BLaER1 treated with 17β-estradiol and CSF1 and Interleukin-3, amounts not matched to agents 10 nM and 100 nM (cell line): ENCODE results near the gene PRDM5.

ENCODE experiments used
- H3K27ac ChIP-seq, 11 experiments: shearing (Covaris generic); formaldehyde crosslinking; 2 replicates each; pipeline ENCODE4 v1.8.1; 2022
- H3K27me3 ChIP-seq, 11 experiments: shearing (Covaris generic); formaldehyde crosslinking; 2 replicates each; pipeline ENCODE4 v1.8.1; 2022
- H3K36me3 ChIP-seq, 11 experiments: shearing (Covaris generic); formaldehyde crosslinking; 2 replicates each; pipeline ENCODE4 v1.8.1; 2022
- H3K4me1 ChIP-seq, 10 experiments: shearing (Covaris generic); formaldehyde crosslinking; 2 replicates each; pipeline ENCODE4 v1.8.1; 2022
- H3K4me2 ChIP-seq, 11 experiments: shearing (Covaris generic); formaldehyde crosslinking; 2 replicates each; pipeline ENCODE4 v1.8.1; 2022
- H3K4me3 ChIP-seq, 10 experiments: shearing (Covaris generic); formaldehyde crosslinking; 2 replicates each; pipeline ENCODE4 v1.8.1; 2022
- H3K9ac ChIP-seq, 11 experiments: shearing (Covaris generic); formaldehyde crosslinking; 2 replicates each; pipeline ENCODE4 v1.8.1; 2022
- H3K9me3 ChIP-seq, 11 experiments: shearing (Covaris generic); formaldehyde crosslinking; replicated peaks in 1 of 11; 2 replicates each; pipeline ENCODE4 v1.8.1; 2022
- H4K20me1 ChIP-seq, 11 experiments: shearing (Covaris generic); formaldehyde crosslinking; 2 replicates each; pipeline ENCODE4 v1.8.1; 2022
- Cebpa-rat ChIP-seq, 11 experiments: shearing (Covaris generic); IDR thresholded peaks; 2 replicates each; pipeline ENCODE4 v1.8.1; 2022

Gene PRDM5

DNA sequence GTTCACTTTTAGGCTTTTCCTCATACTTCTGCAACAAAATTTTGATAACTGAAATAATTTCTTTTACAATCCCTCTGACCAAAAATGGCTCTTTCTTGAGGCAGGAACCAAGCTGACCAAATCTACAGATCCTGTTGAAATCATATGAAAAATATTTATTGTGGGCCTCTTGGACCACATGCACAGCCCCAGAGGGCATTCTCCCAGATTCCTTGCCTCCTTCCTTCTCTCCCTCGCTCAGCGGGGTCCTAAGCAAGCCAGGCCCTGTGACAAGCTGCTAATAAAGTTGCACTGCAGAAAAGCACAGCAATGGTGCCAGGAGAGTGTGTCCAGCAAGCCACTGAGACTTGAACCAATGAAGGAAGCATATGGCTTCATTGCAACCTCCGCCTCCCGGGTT is 40.7 kb downstream of the PRDM5 start:
- no peaks in the 10 kb centered on the region for H3K27me3 ChIP-seq
- no peaks in the 10 kb centered on the region for H3K4me1 ChIP-seq
- 0 out of 22 replicates have a peak, but pooled peaks cover 0 to 6% (median 0%) of the 10 kb centered on the region in 11 experiments for H3K9me3 ChIP-seq
- H4K20me1 ChIP-seq = no peaks in the 10 kb centered on the region
- no peaks in the 10 kb centered on the region for H3K36me3 ChIP-seq
- no peak for TF ChIP-seq Cebpa-rat (IDR thresholded peaks at IDR 0.05)
- no peak overlapping the region for H3K9ac ChIP-seq
- no peak overlapping the region for H3K4me3 ChIP-seq
- no peak overlapping the region for H3K27ac ChIP-seq
- H3K4me2 ChIP-seq = no peak overlapping the region

DNA sequence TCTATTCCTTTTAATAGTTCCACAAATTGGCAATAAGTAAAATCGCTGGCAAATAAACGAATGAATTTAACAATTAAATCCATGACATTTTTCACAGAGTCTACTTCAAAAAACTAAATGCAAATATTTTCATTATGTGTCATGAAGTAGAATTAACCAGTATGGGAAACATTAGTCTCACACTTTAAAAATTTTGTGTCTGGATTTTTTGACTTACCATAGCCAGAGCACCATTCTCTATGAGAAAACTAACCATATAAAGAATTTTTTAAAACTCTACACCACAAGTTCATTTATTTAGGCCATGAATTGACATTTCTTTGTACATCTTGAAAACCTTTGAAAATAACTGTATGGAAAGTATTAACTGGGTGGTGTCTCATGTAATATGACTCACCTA is 41.2 kb downstream of the PRDM5 start:
- no peaks in the 10 kb centered on the region for H3K36me3 ChIP-seq
- no peak overlapping the region for H3K9ac ChIP-seq
- no peak overlapping the region for H3K4me2 ChIP-seq
- no peak overlapping the region for H3K27ac ChIP-seq
- 0 out of 22 replicates have a peak, but pooled peaks cover 0 to 6% (median 0%) of the 10 kb centered on the region in 11 experiments for H3K9me3 ChIP-seq
- no peak overlapping the region for H3K4me3 ChIP-seq
- no peaks in the 10 kb centered on the region for H3K27me3 ChIP-seq
- TF ChIP-seq Cebpa-rat (IDR thresholded peaks at IDR 0.05) = no peak
- no peaks in the 10 kb centered on the region for H4K20me1 ChIP-seq
- no peaks in the 10 kb centered on the region for H3K4me1 ChIP-seq

DNA sequence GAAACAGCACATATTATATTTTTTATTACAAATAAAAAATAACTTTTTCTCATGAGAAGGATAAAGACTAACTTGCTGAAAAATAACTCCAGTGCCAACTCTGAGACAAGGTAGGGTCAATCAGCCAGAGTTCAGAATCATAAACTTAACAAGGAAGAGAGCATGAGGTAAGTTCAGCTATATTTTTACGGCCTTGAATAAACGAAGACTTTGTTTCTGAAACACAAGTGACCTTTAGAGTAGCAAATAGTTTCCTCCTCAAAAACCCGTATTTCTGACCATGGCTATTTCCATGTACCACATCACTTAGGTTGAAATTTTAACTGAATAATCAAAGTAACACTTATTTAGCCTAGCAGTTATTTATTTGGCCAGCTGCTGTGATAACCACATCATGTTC is 45.5 kb downstream of the PRDM5 start:
- H3K9me3 ChIP-seq = 0 out of 22 replicates have a peak, but pooled peaks cover 0 to 6% (median 0%) of the 10 kb centered on the region in 11 experiments
- H4K20me1 ChIP-seq = no peaks in the 10 kb centered on the region
- no peak overlapping the region for H3K27ac ChIP-seq
- H3K9ac ChIP-seq = no peak overlapping the region
- H3K36me3 ChIP-seq = no peaks in the 10 kb centered on the region
- no peak for TF ChIP-seq Cebpa-rat (IDR thresholded peaks at IDR 0.05)
- H3K4me3 ChIP-seq = no peak overlapping the region
- no peak overlapping the region for H3K4me2 ChIP-seq
- no peaks in the 10 kb centered on the region for H3K4me1 ChIP-seq
- H3K27me3 ChIP-seq = no peaks in the 10 kb centered on the region

DNA sequence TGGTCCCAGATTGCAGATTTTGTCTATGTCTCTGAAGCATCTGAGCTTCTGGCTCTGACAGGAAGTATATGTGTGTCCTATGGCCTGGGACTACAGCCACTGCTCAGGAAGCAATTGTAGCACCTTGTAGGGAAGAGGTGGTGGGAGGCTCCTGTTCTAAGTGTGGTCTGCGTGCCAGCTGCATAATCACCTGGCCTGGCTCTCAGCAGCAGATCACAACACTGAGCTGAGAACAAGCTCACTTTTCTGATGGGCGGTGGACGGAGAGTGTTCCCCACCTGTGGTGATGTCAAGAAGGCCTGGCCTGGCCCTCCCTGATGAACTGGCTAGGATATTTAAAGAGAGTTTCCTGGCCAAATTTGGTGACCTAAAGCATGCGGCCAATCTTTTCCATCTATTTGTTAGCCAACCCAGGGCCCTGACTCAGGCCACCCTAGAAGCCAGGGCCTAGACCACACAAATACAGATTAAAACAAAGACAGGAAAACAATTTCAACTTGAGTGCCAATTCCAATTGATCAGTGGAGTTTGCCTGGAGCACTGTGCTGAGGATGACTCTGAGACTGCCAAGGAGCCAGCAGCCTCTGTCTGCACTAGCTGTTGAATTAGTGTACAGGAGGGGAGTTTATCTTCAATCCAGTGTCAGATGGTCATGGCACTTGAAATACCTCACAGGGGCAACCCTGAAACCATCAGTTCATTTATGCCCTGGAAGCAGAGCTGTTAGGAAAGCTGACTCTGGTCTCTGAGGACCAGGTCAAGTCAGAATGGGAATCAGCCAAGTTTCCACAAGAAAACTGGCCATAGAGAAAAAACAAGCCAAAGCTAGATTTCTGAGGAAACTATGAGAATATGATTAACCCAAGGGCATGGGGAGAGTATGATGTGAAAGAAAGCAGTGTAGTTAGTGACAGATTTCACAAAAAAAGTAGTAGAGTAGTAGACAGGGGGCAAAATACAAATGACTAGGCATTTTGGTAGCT is 47.4 kb downstream of the PRDM5 start:
- H3K27me3 ChIP-seq = no peaks in the 10 kb centered on the region
- H3K9ac ChIP-seq = no peak overlapping the region
- no peaks in the 10 kb centered on the region for H3K36me3 ChIP-seq
- no peak for TF ChIP-seq Cebpa-rat (IDR thresholded peaks at IDR 0.05)
- no peak overlapping the region for H3K27ac ChIP-seq
- H3K4me1 ChIP-seq = no peaks in the 10 kb centered on the region
- 0 out of 22 replicates have a peak, but pooled peaks cover 0 to 6% (median 0%) of the 10 kb centered on the region in 11 experiments for H3K9me3 ChIP-seq
- H3K4me3 ChIP-seq = no peak overlapping the region
- no peak overlapping the region for H3K4me2 ChIP-seq
- H4K20me1 ChIP-seq = no peaks in the 10 kb centered on the region

DNA sequence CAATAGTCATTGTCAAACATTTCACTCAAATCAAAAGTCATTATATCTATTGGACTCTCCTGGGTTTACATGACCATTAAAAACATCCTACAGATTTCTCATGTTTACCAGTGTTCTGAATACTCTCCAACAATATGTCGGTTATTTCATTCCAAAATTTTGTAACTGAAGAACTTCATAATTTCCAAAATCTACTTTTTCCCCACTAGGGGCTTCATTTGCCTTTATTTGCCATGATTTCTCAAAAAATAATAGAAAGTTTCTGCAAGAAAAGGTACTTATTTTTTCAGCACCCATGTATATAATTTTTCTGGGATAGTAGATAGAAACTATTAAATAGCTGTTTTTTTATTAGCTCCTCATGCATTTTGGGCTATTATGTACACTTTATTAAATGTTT is 49.0 kb downstream of the PRDM5 start:
- H3K9me3 ChIP-seq = no peaks in the 10 kb centered on the region
- no peak overlapping the region for H3K9ac ChIP-seq
- H3K4me2 ChIP-seq = no peak overlapping the region
- H3K4me3 ChIP-seq = no peak overlapping the region
- no peaks in the 10 kb centered on the region for H3K36me3 ChIP-seq
- no peaks in the 10 kb centered on the region for H3K27me3 ChIP-seq
- no peaks in the 10 kb centered on the region for H4K20me1 ChIP-seq
- no peak overlapping the region for H3K27ac ChIP-seq
- TF ChIP-seq Cebpa-rat (IDR thresholded peaks at IDR 0.05) = no peak
- H3K4me1 ChIP-seq = no peaks in the 10 kb centered on the region

DNA sequence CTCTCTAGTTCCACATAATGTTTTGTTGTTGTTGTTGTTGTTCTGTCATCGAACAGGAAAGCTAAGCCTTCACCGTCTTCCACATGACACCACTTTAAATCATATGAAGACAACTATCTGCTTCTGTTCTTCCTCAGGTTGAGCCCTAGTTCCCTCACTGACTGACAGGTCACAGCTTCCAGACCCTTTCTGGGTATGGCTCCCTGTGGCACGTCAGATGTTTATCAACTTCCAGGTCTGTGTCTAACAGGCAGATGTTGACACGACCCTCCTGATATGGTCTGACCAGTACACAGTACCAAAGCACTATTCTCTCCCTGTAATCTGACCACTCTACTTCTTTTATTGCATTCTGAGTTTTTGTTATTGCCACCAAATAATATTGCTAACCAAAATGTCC is 51.4 kb downstream of the PRDM5 start:
- TF ChIP-seq Cebpa-rat (IDR thresholded peaks at IDR 0.05) = no peak
- no peaks in the 10 kb centered on the region for H3K27me3 ChIP-seq
- H3K4me1 ChIP-seq = no peaks in the 10 kb centered on the region
- no peak overlapping the region for H3K9ac ChIP-seq
- H3K9me3 ChIP-seq = no peaks in the 10 kb centered on the region
- no peak overlapping the region for H3K4me3 ChIP-seq
- no peak overlapping the region for H3K27ac ChIP-seq
- no peaks in the 10 kb centered on the region for H3K36me3 ChIP-seq
- no peak overlapping the region for H3K4me2 ChIP-seq
- H4K20me1 ChIP-seq = no peaks in the 10 kb centered on the region

DNA sequence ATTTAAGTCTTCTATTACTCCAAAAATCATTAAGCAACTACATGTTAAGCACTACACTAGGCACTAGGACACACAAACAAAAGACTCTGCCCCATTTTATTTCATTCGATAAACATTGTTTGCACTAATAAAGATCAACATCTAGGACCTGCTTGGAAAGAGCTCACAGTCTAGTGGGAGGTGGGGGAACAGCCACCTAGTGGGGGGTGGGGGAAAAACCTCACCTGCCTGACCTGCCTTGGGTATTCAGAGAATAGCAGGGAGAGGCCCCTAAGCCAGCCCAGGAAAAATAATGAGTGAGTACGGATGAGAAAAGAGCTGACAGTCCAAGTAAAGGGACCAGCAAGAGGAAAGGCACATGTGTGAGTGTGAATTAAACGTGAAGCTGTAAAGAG is 52.2 kb downstream of the PRDM5 start:
- Histone ChIP-seq H3K9me3 (no peaks in the 10 kb centered on the region), H4K20me1 (no peaks in the 10 kb centered on the region), H3K9ac (no peak overlapping the region), H3K27me3 (no peaks in the 10 kb centered on the region), H3K4me2 (no peak overlapping the region), H3K36me3 (no peaks in the 10 kb centered on the region), H3K4me1 (no peaks in the 10 kb centered on the region), H3K27ac (no peak overlapping the region), H3K4me3 (no peak overlapping the region)
- TF ChIP-seq Cebpa-rat (IDR thresholded peaks at IDR 0.05) = no peak

DNA sequence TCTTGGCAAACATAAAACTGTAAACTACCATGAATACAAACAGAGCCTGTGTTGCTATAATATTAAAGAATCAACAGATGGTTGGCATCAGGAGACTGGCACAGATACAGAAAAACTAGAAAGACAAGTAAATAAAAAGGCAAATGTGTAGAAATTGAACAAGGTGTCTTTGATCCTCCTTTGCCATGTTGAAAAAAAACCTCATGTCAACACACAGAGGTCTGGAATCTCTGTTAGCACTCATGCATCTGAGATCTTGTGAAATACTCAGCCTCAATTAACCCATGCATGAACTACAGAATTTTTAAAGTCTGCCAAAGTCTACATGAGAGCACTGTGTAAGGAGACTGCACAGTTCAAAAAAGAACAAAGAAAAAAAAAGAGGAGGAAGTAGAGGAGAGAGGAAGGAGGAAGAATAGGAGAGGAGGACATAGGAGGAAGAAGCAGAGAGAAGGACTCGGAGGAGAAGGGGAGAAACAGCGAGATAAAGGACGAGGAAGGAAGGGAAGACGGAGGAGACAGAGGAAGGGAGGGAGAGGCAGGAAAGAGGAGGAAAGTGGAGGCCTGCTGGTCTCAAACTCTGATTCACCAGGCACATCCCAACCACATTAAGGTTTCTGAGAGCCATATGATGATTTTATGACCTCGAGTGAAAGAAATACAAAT is 52.8 kb downstream of the PRDM5 start:
- TF ChIP-seq Cebpa-rat (IDR thresholded peaks at IDR 0.05) = no peak
- Histone ChIP-seq H3K36me3 (no peaks in the 10 kb centered on the region), H3K4me2 (no peak overlapping the region), H3K9ac (no peak overlapping the region), H3K9me3 (no peaks in the 10 kb centered on the region), H3K27ac (no peak overlapping the region), H3K4me3 (no peak overlapping the region), H3K27me3 (no peaks in the 10 kb centered on the region), H4K20me1 (no peaks in the 10 kb centered on the region), H3K4me1 (no peaks in the 10 kb centered on the region)

DNA sequence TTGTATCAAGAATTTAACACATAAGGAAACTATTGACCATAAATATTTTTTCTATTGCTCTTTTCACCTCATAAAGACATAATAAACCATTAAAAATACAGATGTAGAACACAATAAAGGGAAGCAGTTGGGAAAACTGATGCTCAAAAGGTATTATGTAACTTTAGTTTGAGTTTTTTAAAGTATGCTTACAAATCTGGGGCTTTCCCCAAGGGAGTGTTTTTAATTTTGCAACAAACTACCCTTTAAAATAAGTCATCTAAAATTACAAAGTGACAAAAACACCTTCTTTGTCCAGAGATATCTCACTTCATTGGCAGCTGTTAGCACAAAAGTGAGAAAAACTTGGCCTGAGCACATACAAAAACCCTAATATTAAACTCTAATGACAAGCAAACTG is 55.0 kb downstream of the PRDM5 start:
- Histone ChIP-seq H3K9me3 (no peaks in the 10 kb centered on the region), H4K20me1 (no peaks in the 10 kb centered on the region), H3K4me3 (no peak overlapping the region), H3K36me3 (no peaks in the 10 kb centered on the region), H3K4me2 (no peak overlapping the region), H3K4me1 (no peaks in the 10 kb centered on the region), H3K9ac (no peak overlapping the region), H3K27ac (no peak overlapping the region), H3K27me3 (no peaks in the 10 kb centered on the region)
- TF ChIP-seq Cebpa-rat (IDR thresholded peaks at IDR 0.05) = no peak
